A673 (cell line): ENCODE data around the gene ACYP2. TPM values are rescaled to one million over a fixed set of nuclear protein-coding genes. Genes with fewer than 3 reads are reported as not detected.
A peak's percentile ranks its signal among the peaks of the same experiment; 100 is the strongest.
"Not testable (repeated sequence)": the region's sequence is repeated elsewhere in the genome, so short reads cannot be mapped to it uniquely, and the experiment has no call there.

Experiments used
- BruUV-seq: library from RNA; stranded (reverse); fragments of 400-500 nt; replicated peaks from 2 replicates; lab custom pipeline; 2021; lab: Mats Ljungman, UMichigan
- CTCF ChIA-PET: fragments of 300-600 bp; sonication (Branson Sonifier 250); formaldehyde crosslinking; loops from one replicate; lab custom pipeline; 2022; ENCODE audit warnings: antibody characterized with exemption; lab: Charles Lee
- POLR2A ChIA-PET: fragments of 300-600 bp; sonication (Branson Sonifier 250); formaldehyde crosslinking; loops from one replicate; lab custom pipeline; 2022; ENCODE audit warnings: antibody characterized with exemption; ENCODE audit not compliant: low non-redundant PET; lab: Charles Lee
- DNase-seq: peaks from one replicate; pipeline ENCODE4 v3.0.0-alpha.2; 2015; ENCODE audit warnings: low spot score
- H3K27ac ChIP-seq: fragments of 200-600 bp; sonication (generic); 2 replicates; pipeline ENCODE4 v1.5.1; 2016; ENCODE audit warnings: mixed run types, low read depth, mild to moderate bottlenecking, mixed read lengths, antibody characterized with exemption, low read length; ENCODE audit not compliant: poor library complexity, severe bottlenecking
- H3K27me3 ChIP-seq: fragments of 200-600 bp; sonication (generic); replicated peaks from 2 replicates; pipeline ENCODE4 v1.6.1; 2017; ENCODE audit warnings: mixed run types, low read depth, mild to moderate bottlenecking, mixed read lengths, antibody characterized with exemption, low read length; ENCODE audit not compliant: insufficient read depth, poor library complexity
- H3K36me3 ChIP-seq: fragments of 200-600 bp; sonication (generic); 2 replicates; pipeline ENCODE4 v1.6.1; 2016; ENCODE audit warnings: mixed run types, mild to moderate bottlenecking, mixed read lengths, antibody characterized with exemption, low read length; ENCODE audit not compliant: insufficient read depth, poor library complexity, severe bottlenecking
- H3K4me1 ChIP-seq: fragments of 200-600 bp; sonication (generic); 2 replicates; pipeline ENCODE4 v1.6.1; 2017; ENCODE audit warnings: mixed run types, mild to moderate bottlenecking, mixed read lengths, antibody characterized with exemption, low read length; ENCODE audit not compliant: insufficient read depth, poor library complexity, severe bottlenecking
- H3K4me3 ChIP-seq: fragments of 200-600 bp; sonication (generic); 2 replicates; pipeline ENCODE4 v1.5.1; 2016; ENCODE audit warnings: low read depth, mixed run types, mild to moderate bottlenecking, mixed read lengths, low read length; ENCODE audit not compliant: poor library complexity, severe bottlenecking
- H3K9me3 ChIP-seq: fragments of 200-600 bp; sonication (generic); 2 replicates; pipeline ENCODE4 v1.6.1; 2016; ENCODE audit warnings: mixed run types, low read depth, mild to moderate bottlenecking, mixed read lengths, antibody characterized with exemption, low read length; ENCODE audit not compliant: poor library complexity, severe bottlenecking
- CTCF ChIP-seq: fragments of 300-800, 200-600 bp; sonication (generic); conservative IDR thresholded peaks from 2 replicates; pipeline ENCODE4 v1.5.1; 2017; ENCODE audit warnings: low read depth, mild to moderate bottlenecking, antibody characterized with exemption, low read length, moderate library complexity, mixed read lengths
- EZH2 ChIP-seq: fragments of 200-600 bp; sonication (generic); IDR thresholded peaks from 2 replicates; pipeline ENCODE4 v1.6.1; 2017; ENCODE audit warnings: borderline replicate concordance, low read depth, mild to moderate bottlenecking, mixed read lengths, antibody characterized with exemption, low read length; ENCODE audit not compliant: poor library complexity, severe bottlenecking
- intact Hi-C: fragments of 100-400 bp; cut with micrococcal nuclease; formaldehyde crosslinking; loops from one replicate; pipeline ENCODE4 v1.10.0; 2022; ENCODE audit not compliant: unreplicated experiment
- total RNA-seq: library from RNA; stranded (reverse); gene quantifications from 2 replicates; pipeline ENCODE4 v1.2.3, GENCODE V29; 2021

ACYP2 gene
- total RNA-seq, 1 experiment from 2014 or later: 10.1 TPM

- POLR2A ChIA-PET: no interaction called here
- DNase-seq: no peak
- Histone ChIP-seq H3K9me3 (peaks cover 9% of the 10 kb centered on the region), H3K27ac (no peak overlapping the region), H3K4me3 (no peak overlapping the region), H3K36me3 (no peaks in the 10 kb centered on the region), H3K27me3 (no peaks in the 10 kb centered on the region), H3K4me1 (no peaks in the 10 kb centered on the region)
- TF ChIP-seq EZH2 (no peak), CTCF (no peak)
- intact Hi-C loops: no loop called here
- no TSS peak for BruUV-seq
- CTCF ChIA-PET: no interaction called here
These were observed 205.6 kb downstream of the ACYP2 start for GRCh38 chr2:54321047-54321446.

- BruUV-seq, H3K9me3 ChIP-seq, H3K4me3 ChIP-seq, H3K4me1 ChIP-seq, H3K27me3 ChIP-seq, DNase-seq, CTCF ChIA-PET, POLR2A ChIA-PET, intact Hi-C loops, H3K27ac ChIP-seq, H3K36me3 ChIP-seq: not testable (repeated sequence)
These were observed 209.1 kb downstream of the ACYP2 start for GRCh38 chr2:54324517-54324916.

GRCh38 chr2:54325148-54325547 lies 209.7 kb downstream of the ACYP2 start:
- CTCF ChIA-PET: no interaction called here
- H3K27me3 ChIP-seq: no peaks in the 10 kb centered on the region
- no peak for DNase-seq
- H3K36me3 ChIP-seq: no peaks in the 10 kb centered on the region
- POLR2A ChIA-PET: no interaction called here
- intact Hi-C loops: no loop called here
- peaks cover 4% of the 10 kb centered on the region for H3K4me1 ChIP-seq
- H3K4me3 ChIP-seq: no peak overlapping the region
- TF ChIP-seq CTCF (no peak), EZH2 (no peak)
- H3K27ac ChIP-seq: no peak overlapping the region
- no peaks in the 10 kb centered on the region for H3K9me3 ChIP-seq
- BruUV-seq: no TSS peak

- TF ChIP-seq CTCF (no peak), EZH2 (no peak)
- ChIA-PET POLR2A (no interaction called here), CTCF (no interaction called here)
- Histone ChIP-seq H3K4me1 (peaks cover 4% of the 10 kb centered on the region), H3K9me3 (no peaks in the 10 kb centered on the region), H3K27me3 (no peaks in the 10 kb centered on the region), H3K4me3 (peak overlapping the region; percentile 49), H3K27ac (no peak overlapping the region), H3K36me3 (no peaks in the 10 kb centered on the region)
- intact Hi-C loops: no loop called here
- no TSS peak for BruUV-seq
- no peak for DNase-seq
These were observed 214.2 kb downstream of the ACYP2 start for GRCh38 chr2:54329482-54330161.
